ENCODE measurements around the gene PRL. TPM values are rescaled to one million over a fixed set of nuclear protein-coding genes. Genes with fewer than 3 reads are reported as not detected.

PRL gene
- total and polyA plus RNA-seq, 4 donors, result not detected

- H3K4me1 ChIP-seq (ENCODE audit: control insufficient read depth in 4 of 4, insufficient read depth in 4 of 4, low read length in 3 of 4), result no peaks in the 10 kb centered on the region
- no peaks in the 10 kb centered on the region for H3K9me3 ChIP-seq (ENCODE audit: control insufficient read depth in 4 of 4, low read length in 3 of 4)
- H3K4me3 ChIP-seq (ENCODE audit: low read depth in 1 of 3, low read length in 3 of 3), result no peak overlapping the region
- no peak for DNase-seq (ENCODE audit: low spot score)
- no peak overlapping the region for H3K27ac ChIP-seq (ENCODE audit: low read depth in 1 of 2, low read length in 2 of 2)
- no peaks in the 10 kb centered on the region for H3K27me3 ChIP-seq (ENCODE audit: control insufficient read depth in 4 of 4, insufficient read depth in 4 of 4, low read length in 3 of 4)
- TF ChIP-seq HNF4A (conservative IDR thresholded peaks at IDR 0.05) (no peak), HNF4G (IDR thresholded peaks at IDR 0.05) (no peak), FOXA1 (IDR thresholded peaks at IDR 0.05) (no peak), TAF1 (conservative IDR thresholded peaks at IDR 0.05) (no peak), RAD21 (IDR thresholded peaks at IDR 0.05) (no peak)
- WGBS, result 76% methylated on average over 1 of the region's 1 CpG
- H3K36me3 ChIP-seq (ENCODE audit: control insufficient read depth in 4 of 4, insufficient read depth in 3 of 4, low read depth in 1 of 4, low read length in 3 of 4), result no peaks in the 10 kb centered on the region
- H3K9ac ChIP-seq (ENCODE audit: low read depth in 1 of 2, low read length in 2 of 2), result no peak overlapping the region
These were observed 1.6 kb upstream of the PRL start for GRCh38 chr6:22298475-22298890.

GRCh38 chr6:22296067-22296466 lies 769 bp downstream of the PRL start:
- WGBS, result 64% methylated on average over 1 of the region's 1 CpG

GRCh38 chr6:22295145-22295544 lies 1.7 kb downstream of the PRL start:
- H3K4me1 ChIP-seq (ENCODE audit: control insufficient read depth in 4 of 4, insufficient read depth in 4 of 4, low read length in 3 of 4), result no peaks in the 10 kb centered on the region
- no peaks in the 10 kb centered on the region for H3K36me3 ChIP-seq (ENCODE audit: control insufficient read depth in 4 of 4, insufficient read depth in 3 of 4, low read depth in 1 of 4, low read length in 3 of 4)
- H3K9ac ChIP-seq (ENCODE audit: low read depth in 1 of 2, low read length in 2 of 2), result no peak overlapping the region
- WGBS, result 81% methylated on average over 9 of the region's 9 CpGs
- no peaks in the 10 kb centered on the region for H3K9me3 ChIP-seq (ENCODE audit: control insufficient read depth in 4 of 4, low read length in 3 of 4)
- no peak overlapping the region for H3K27ac ChIP-seq (ENCODE audit: low read depth in 1 of 2, low read length in 2 of 2)
- DNase-seq (ENCODE audit: low spot score), result no peak
- no peak overlapping the region for H3K4me3 ChIP-seq (ENCODE audit: low read depth in 1 of 3, low read length in 3 of 3)
- no peaks in the 10 kb centered on the region for H3K27me3 ChIP-seq (ENCODE audit: control insufficient read depth in 4 of 4, insufficient read depth in 4 of 4, low read length in 3 of 4)
- TF ChIP-seq EGR1 (IDR thresholded peaks at IDR 0.05; ENCODE audit: low read depth in 2 of 2) (no peak), CTCF (IDR thresholded peaks at IDR 0.05; ENCODE audit: low read depth, low read length, missing input control) (no peak), HNF4G (IDR thresholded peaks at IDR 0.05) (no peak), HNF4A (conservative IDR thresholded peaks at IDR 0.05) (no peak), FOXA2 (IDR thresholded peaks at IDR 0.05) (no peak), NR2F2 (IDR thresholded peaks at IDR 0.05) (no peak), RAD21 (IDR thresholded peaks at IDR 0.05) (no peak)
- TF ChIP-seq, protein P1, sequence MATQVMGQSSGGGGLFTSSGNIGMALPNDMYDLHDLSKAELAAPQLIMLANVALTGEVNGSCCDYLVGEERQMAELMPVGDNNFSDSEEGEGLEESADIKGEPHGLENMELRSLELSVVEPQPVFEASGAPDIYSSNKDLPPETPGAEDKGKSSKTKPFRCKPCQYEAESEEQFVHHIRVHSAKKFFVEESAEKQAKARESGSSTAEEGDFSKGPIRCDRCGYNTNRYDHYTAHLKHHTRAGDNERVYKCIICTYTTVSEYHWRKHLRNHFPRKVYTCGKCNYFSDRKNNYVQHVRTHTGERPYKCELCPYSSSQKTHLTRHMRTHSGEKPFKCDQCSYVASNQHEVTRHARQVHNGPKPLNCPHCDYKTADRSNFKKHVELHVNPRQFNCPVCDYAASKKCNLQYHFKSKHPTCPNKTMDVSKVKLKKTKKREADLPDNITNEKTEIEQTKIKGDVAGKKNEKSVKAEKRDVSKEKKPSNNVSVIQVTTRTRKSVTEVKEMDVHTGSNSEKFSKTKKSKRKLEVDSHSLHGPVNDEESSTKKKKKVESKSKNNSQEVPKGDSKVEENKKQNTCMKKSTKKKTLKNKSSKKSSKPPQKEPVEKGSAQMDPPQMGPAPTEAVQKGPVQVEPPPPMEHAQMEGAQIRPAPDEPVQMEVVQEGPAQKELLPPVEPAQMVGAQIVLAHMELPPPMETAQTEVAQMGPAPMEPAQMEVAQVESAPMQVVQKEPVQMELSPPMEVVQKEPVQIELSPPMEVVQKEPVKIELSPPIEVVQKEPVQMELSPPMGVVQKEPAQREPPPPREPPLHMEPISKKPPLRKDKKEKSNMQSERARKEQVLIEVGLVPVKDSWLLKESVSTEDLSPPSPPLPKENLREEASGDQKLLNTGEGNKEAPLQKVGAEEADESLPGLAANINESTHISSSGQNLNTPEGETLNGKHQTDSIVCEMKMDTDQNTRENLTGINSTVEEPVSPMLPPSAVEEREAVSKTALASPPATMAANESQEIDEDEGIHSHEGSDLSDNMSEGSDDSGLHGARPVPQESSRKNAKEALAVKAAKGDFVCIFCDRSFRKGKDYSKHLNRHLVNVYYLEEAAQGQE (IDR thresholded peaks at IDR 0.05), result no peak
- TF ChIP-seq, protein P2, sequence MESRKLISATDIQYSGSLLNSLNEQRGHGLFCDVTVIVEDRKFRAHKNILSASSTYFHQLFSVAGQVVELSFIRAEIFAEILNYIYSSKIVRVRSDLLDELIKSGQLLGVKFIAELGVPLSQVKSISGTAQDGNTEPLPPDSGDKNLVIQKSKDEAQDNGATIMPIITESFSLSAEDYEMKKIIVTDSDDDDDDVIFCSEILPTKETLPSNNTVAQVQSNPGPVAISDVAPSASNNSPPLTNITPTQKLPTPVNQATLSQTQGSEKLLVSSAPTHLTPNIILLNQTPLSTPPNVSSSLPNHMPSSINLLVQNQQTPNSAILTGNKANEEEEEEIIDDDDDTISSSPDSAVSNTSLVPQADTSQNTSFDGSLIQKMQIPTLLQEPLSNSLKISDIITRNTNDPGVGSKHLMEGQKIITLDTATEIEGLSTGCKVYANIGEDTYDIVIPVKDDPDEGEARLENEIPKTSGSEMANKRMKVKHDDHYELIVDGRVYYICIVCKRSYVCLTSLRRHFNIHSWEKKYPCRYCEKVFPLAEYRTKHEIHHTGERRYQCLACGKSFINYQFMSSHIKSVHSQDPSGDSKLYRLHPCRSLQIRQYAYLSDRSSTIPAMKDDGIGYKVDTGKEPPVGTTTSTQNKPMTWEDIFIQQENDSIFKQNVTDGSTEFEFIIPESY (IDR thresholded peaks at IDR 0.05), result no peak

More at GRCh38 chr6:22296067-22296466, 769 bp downstream of the PRL start:
- Histone ChIP-seq H3K4me3 (ENCODE audit: low read depth in 1 of 3, low read length in 3 of 3) (no peak overlapping the region), H3K9ac (ENCODE audit: low read depth in 1 of 2, low read length in 2 of 2) (no peak overlapping the region), H3K4me1 (ENCODE audit: control insufficient read depth in 4 of 4, insufficient read depth in 4 of 4, low read length in 3 of 4) (no peaks in the 10 kb centered on the region), H3K9me3 (ENCODE audit: control insufficient read depth in 4 of 4, low read length in 3 of 4) (no peaks in the 10 kb centered on the region), H3K27ac (ENCODE audit: low read depth in 1 of 2, low read length in 2 of 2) (no peak overlapping the region), H3K27me3 (ENCODE audit: control insufficient read depth in 4 of 4, insufficient read depth in 4 of 4, low read length in 3 of 4) (no peaks in the 10 kb centered on the region), H3K36me3 (ENCODE audit: control insufficient read depth in 4 of 4, insufficient read depth in 3 of 4, low read depth in 1 of 4, low read length in 3 of 4) (no peaks in the 10 kb centered on the region)
- no peak for DNase-seq (ENCODE audit: low spot score)
- no peak for TF ChIP-seq HNF4A (conservative IDR thresholded peaks at IDR 0.05)
- no peak for TF ChIP-seq ATF3 (IDR thresholded peaks at IDR 0.05)
- TF ChIP-seq, protein P1 (IDR thresholded peaks at IDR 0.05), result no peak
- no peak for TF ChIP-seq RAD21 (IDR thresholded peaks at IDR 0.05)
- no peak for TF ChIP-seq GABPA (IDR thresholded peaks at IDR 0.05 in 1 of 2, conservative IDR thresholded peaks at IDR 0.05 in 1 of 2)
- no peak for TF ChIP-seq FOXA1 (IDR thresholded peaks at IDR 0.05)
- no peak for TF ChIP-seq EGR1 (IDR thresholded peaks at IDR 0.05; ENCODE audit: low read depth in 2 of 2)
- TF ChIP-seq SP1 (IDR thresholded peaks at IDR 0.05), result no peak

Measured in liver (tissue), 9 donors.